Measurements from ENCODE around the gene PCBP1. TPM values are rescaled to one million over a fixed set of nuclear protein-coding genes. Genes with fewer than 3 reads are reported as not detected.

The PCBP1 gene
- total and polyA plus RNA-seq, 4 donors: 134 to 453 (median 297) TPM

Small RNA genes lying within 50 kb of the gene (small RNA-seq; reads per million reads assigned to genes)
- gene RN7SL470P (ENCODE audit: low replicate concordance): not detected

Other genes with a start within 250 kb of the PCBP1 start
- 10 to 100 TPM; 33.2 to 51.3 TPM for gene SNRNP27, start 193.5 kb upstream of the PCBP1 start, total RNA-seq
- 10 to 100 TPM; 32.0 to 38.9 TPM for gene SNRNP27, start 193.5 kb upstream of the PCBP1 start, polyA plus RNA-seq
- 10 to 100 TPM; 30.0 to 46.5 TPM for gene MXD1, start 172.4 kb upstream of the PCBP1 start, total RNA-seq
- 10 to 100 TPM in 1 of 2 donors, 1 to 10 TPM in 1; 4.0 to 63.7 TPM for gene MXD1, start 172.4 kb upstream of the PCBP1 start, polyA plus RNA-seq
- 1 to 10 TPM; 1.4 to 2.9 TPM for gene ASPRV1, start 125.8 kb upstream of the PCBP1 start, total RNA-seq
- gene ASPRV1, start 125.8 kb upstream of the PCBP1 start, polyA plus RNA-seq: 1 to 10 TPM in 1 of 2 donors, under 1 TPM in 1; 0.94 to 1.1 TPM
- 10 to 100 TPM; 11.5 to 15.0 TPM for gene C2orf42, start 103.5 kb downstream of the PCBP1 start, total RNA-seq
- 1 to 10 TPM; 4.3 to 7.1 TPM for gene C2orf42, start 103.5 kb downstream of the PCBP1 start, polyA plus RNA-seq
- gene TIA1, start 161.2 kb downstream of the PCBP1 start, total RNA-seq: 100 to 1,000 TPM in 1 of 2 donors, 10 to 100 TPM in 1; 67.5 to 403 TPM
- gene TIA1, start 161.2 kb downstream of the PCBP1 start, polyA plus RNA-seq: 10 to 100 TPM; 31.5 to 62.9 TPM
- gene PCYOX1, start 170.7 kb downstream of the PCBP1 start, total RNA-seq: 10 to 100 TPM; 65.1 to 76.5 TPM
- 10 to 100 TPM; 12.0 to 16.4 TPM for gene PCYOX1, start 170.7 kb downstream of the PCBP1 start, polyA plus RNA-seq
- 100 to 1,000 TPM in 1 of 2 donors, 10 to 100 TPM in 1; 85.0 to 108 TPM for gene SNRPG, start 206.3 kb downstream of the PCBP1 start, total RNA-seq
- gene SNRPG, start 206.3 kb downstream of the PCBP1 start, polyA plus RNA-seq: 100 to 1,000 TPM; 151 to 298 TPM
- 10 to 100 TPM; 23.7 to 31.7 TPM for gene FAM136A, start 214.6 kb downstream of the PCBP1 start, total RNA-seq
- gene FAM136A, start 214.6 kb downstream of the PCBP1 start, polyA plus RNA-seq: 10 to 100 TPM; 28.6 to 37.0 TPM